MM.1S (cell line): Measurements from ENCODE around the gene ABCA1.
"Not testable (repeated sequence)": the region's sequence is repeated elsewhere in the genome, so short reads cannot be mapped to it uniquely, and the experiment has no call there.

Source experiments
- DNase-seq: peaks from one replicate; pipeline ENCODE4 v3.0.0-alpha.2; 2015
- H2AFZ ChIP-seq: fragments of 300-600 bp; sonication (generic); 2 replicates; pipeline ENCODE4 v1.6.0; 2016; ENCODE audit warnings: antibody characterized with exemption, low read length
- H3F3A ChIP-seq: fragments of 300-600 bp; sonication (generic); 2 replicates; pipeline ENCODE4 v1.6.1; 2016; ENCODE audit warnings: mild to moderate bottlenecking, antibody characterized with exemption, low read length, moderate library complexity, mixed read lengths; ENCODE audit not compliant: insufficient read depth
- H3K27ac ChIP-seq: fragments of 300-600 bp; sonication (generic); 2 replicates; pipeline ENCODE4 v1.5.1; 2016; ENCODE audit warnings: mild to moderate bottlenecking, low read length
- H3K27me3 ChIP-seq: fragments of 300-600 bp; sonication (generic); replicated peaks from 2 replicates; pipeline ENCODE4 v1.6.0; 2016; ENCODE audit warnings: low read length; ENCODE audit not compliant: insufficient read depth
- H3K36me3 ChIP-seq: fragments of 300-600 bp; sonication (generic); replicated peaks from 2 replicates; pipeline ENCODE4 v1.6.1; 2016; ENCODE audit warnings: mild to moderate bottlenecking, low read length, mixed read lengths; ENCODE audit not compliant: insufficient read depth
- H3K4me1 ChIP-seq: fragments of 300-600 bp; sonication (generic); 2 replicates; pipeline ENCODE4 v1.6.1; 2016; ENCODE audit warnings: low read length, mixed read lengths
- H3K4me2 ChIP-seq: fragments of 300-600 bp; sonication (generic); 2 replicates; pipeline ENCODE4 v1.6.0; 2016; ENCODE audit warnings: low read depth, low read length
- H3K4me3 ChIP-seq: fragments of 300-600 bp; sonication (generic); 2 replicates; pipeline ENCODE4 v1.5.1; 2016; ENCODE audit warnings: low read length, mixed read lengths
- H3K79me2 ChIP-seq: fragments of 300-600 bp; sonication (generic); 2 replicates; pipeline ENCODE4 v1.6.1; 2016; ENCODE audit warnings: mixed run types, low read length, mixed read lengths
- H3K9ac ChIP-seq: fragments of 300-600 bp; sonication (generic); 2 replicates; pipeline ENCODE4 v1.6.1; 2016; ENCODE audit warnings: low read length, mixed read lengths
- H3K9me2 ChIP-seq: fragments of 300-600 bp; sonication (generic); replicated peaks from 2 replicates; pipeline ENCODE4 v1.6.1; 2016; ENCODE audit warnings: mild to moderate bottlenecking, low read length, mixed read lengths; ENCODE audit not compliant: insufficient read depth
- H3K9me3 ChIP-seq: fragments of 300-600 bp; sonication (generic); replicated peaks from 2 replicates; pipeline ENCODE4 v1.6.1; 2016; ENCODE audit warnings: mild to moderate bottlenecking, low read length, mixed read lengths; ENCODE audit not compliant: insufficient read depth
- H4K20me1 ChIP-seq: fragments of 300-600 bp; sonication (generic); 2 replicates; pipeline ENCODE4 v1.6.1; 2016; ENCODE audit warnings: mild to moderate bottlenecking, low read length, moderate library complexity, mixed read lengths; ENCODE audit not compliant: insufficient read depth
- EZH2 ChIP-seq: fragments of 300-600 bp; sonication (generic); optimal IDR thresholded peaks from 2 replicates; pipeline ENCODE3; 2017; ENCODE audit warnings: low read depth, mild to moderate bottlenecking, antibody characterized with exemption, low read length, mixed read lengths
- EZH2phosphoT487 ChIP-seq: fragments of 300-600 bp; sonication (generic); IDR thresholded peaks from 2 replicates; pipeline ENCODE4 v1.6.1; 2018; ENCODE audit warnings: antibody characterized with exemption, low read length
- TF ChIP-seq, protein P1 (sequence below): fragments of 300-600 bp; sonication (generic); IDR thresholded peaks from 2 replicates; pipeline ENCODE4 v1.5.1; 2016; ENCODE audit warnings: antibody characterized with exemption, low read length, mixed read lengths

The ABCA1 gene

DNA sequence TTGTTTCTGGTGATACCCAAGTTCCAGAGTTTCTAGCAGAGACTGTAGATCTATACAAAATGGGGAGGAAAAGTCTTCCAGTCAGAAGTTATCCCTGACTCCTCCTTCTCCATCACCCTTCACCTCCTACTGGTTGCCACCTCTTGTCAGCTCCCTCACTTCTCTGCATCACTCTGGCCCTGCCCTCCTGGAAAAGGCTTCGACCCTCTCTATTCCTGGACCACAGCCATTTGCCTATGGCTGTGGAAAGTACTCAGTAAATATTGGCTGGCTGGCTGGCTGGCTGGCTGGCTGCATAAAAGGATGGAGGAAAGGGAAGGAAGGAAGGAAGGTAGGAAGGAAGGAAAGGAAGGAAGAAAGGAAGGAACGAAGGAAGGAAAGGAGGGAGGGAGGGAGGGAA, 32.7 kb upstream of the ABCA1 start:
- peaks cover 15% of the 10 kb centered on the region for H3K4me1 ChIP-seq
- H3K4me3 ChIP-seq, result no peak overlapping the region
- no peaks in the 10 kb centered on the region for H3K9me3 ChIP-seq
- H2AFZ ChIP-seq, result no peak overlapping the region
- H4K20me1 ChIP-seq, result no peaks in the 10 kb centered on the region
- no peaks in the 10 kb centered on the region for H3K79me2 ChIP-seq
- H3F3A ChIP-seq, result no peaks in the 10 kb centered on the region; the same call in 1 of the 2 replicates
- no peak for TF ChIP-seq EZH2phosphoT487
- TF ChIP-seq EZH2, result no peak
- TF ChIP-seq, protein P1, sequence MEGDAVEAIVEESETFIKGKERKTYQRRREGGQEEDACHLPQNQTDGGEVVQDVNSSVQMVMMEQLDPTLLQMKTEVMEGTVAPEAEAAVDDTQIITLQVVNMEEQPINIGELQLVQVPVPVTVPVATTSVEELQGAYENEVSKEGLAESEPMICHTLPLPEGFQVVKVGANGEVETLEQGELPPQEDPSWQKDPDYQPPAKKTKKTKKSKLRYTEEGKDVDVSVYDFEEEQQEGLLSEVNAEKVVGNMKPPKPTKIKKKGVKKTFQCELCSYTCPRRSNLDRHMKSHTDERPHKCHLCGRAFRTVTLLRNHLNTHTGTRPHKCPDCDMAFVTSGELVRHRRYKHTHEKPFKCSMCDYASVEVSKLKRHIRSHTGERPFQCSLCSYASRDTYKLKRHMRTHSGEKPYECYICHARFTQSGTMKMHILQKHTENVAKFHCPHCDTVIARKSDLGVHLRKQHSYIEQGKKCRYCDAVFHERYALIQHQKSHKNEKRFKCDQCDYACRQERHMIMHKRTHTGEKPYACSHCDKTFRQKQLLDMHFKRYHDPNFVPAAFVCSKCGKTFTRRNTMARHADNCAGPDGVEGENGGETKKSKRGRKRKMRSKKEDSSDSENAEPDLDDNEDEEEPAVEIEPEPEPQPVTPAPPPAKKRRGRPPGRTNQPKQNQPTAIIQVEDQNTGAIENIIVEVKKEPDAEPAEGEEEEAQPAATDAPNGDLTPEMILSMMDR, result no peak
- H3K9ac ChIP-seq, result no peak overlapping the region
- no peaks in the 10 kb centered on the region for H3K36me3 ChIP-seq
- no peaks in the 10 kb centered on the region for H3K9me2 ChIP-seq
- 0 out of 2 replicates have a peak, but pooled peaks cover 3% of the 10 kb centered on the region for H3K27me3 ChIP-seq
- no peak for DNase-seq
- no peak overlapping the region for H3K4me2 ChIP-seq
- no peak overlapping the region for H3K27ac ChIP-seq

DNA sequence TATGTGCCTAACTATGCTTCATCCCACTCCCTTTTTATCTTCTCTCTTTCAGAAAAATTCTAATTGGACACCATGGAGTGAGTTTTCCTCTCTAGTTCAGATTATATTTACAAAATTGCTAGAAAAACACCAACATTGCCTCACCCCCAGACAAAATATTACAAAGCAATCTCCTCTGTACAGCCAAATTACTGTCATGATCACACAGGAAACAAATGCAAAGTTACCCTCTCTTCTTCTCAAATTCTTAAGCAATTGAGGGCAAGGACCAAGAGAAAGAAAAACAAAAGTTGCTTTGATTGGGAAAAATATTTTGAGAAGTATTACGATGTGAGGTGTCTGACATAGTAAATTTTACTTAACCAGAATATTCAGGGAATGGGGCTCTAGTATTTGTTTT, 30.8 kb upstream of the ABCA1 start:
- no peak overlapping the region for H3K4me2 ChIP-seq
- H3K4me1 ChIP-seq, result peaks cover 15% of the 10 kb centered on the region
- H3K27ac ChIP-seq, result no peak overlapping the region
- TF ChIP-seq EZH2, result no peak
- H3K27me3 ChIP-seq, result 0 out of 2 replicates have a peak, but pooled peaks cover 3% of the 10 kb centered on the region
- no peaks in the 10 kb centered on the region for H4K20me1 ChIP-seq
- H3K79me2 ChIP-seq, result no peaks in the 10 kb centered on the region
- H3K36me3 ChIP-seq, result no peaks in the 10 kb centered on the region
- no peaks in the 10 kb centered on the region for H3K9me2 ChIP-seq
- H3K9ac ChIP-seq, result no peak overlapping the region
- no peak overlapping the region for H2AFZ ChIP-seq
- no peaks in the 10 kb centered on the region; the same call in 1 of the 2 replicates for H3F3A ChIP-seq
- H3K9me3 ChIP-seq, result no peaks in the 10 kb centered on the region
- DNase-seq, result no peak
- no peak overlapping the region for H3K4me3 ChIP-seq

DNA sequence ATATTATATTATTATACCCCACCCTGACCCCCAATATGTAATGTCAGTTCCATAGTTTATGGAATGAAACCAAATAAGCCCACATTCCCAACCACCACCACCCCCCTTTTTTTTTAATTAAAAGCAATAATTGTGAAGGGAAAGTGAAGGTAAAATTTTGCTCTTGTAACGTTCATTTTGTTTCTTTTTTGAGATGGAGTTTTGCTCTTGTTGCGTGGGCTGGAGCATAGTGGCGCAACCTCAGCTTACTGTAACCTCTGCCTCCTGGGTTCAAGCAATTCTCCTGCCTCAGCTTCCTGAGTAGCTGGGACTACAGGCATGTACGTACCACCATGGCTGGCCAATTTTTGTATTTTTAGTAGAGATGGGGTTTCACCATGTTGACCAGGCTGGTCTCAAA, 30.1 kb upstream of the ABCA1 start:
- not testable (repeated sequence) for H2AFZ ChIP-seq, H3K27me3 ChIP-seq, H3K9ac ChIP-seq, DNase-seq, H3K27ac ChIP-seq, H4K20me1 ChIP-seq, H3K9me3 ChIP-seq, H3K36me3 ChIP-seq, H3K9me2 ChIP-seq, H3K79me2 ChIP-seq, H3F3A ChIP-seq, H3K4me3 ChIP-seq, H3K4me2 ChIP-seq
- H3K4me1 ChIP-seq, result peaks cover 15% of the 10 kb centered on the region

DNA sequence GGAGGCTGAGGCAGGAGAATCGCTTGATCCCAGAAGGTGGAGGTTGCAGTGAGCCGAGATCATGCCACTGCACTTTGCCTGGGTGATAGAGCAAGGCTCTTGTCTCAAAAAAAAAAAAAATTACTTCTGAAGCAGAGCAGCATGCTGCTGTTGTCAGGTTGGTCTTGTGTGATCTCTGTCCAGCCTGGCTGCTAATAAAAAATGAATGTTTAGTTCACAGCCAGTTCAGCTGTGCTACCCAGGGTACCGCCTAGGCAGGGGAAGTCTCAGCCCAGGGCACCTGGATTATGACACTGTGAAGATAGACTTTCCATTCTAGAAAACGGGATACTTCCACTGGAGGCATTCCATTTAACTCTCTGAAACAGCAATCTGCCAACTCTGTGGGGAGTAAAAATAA, 23.5 kb upstream of the ABCA1 start:
- no peak overlapping the region for H2AFZ ChIP-seq
- no peak overlapping the region for H3K27ac ChIP-seq
- H3K9ac ChIP-seq, result no peak overlapping the region
- H3K4me3 ChIP-seq, result no peak overlapping the region
- no peaks in the 10 kb centered on the region for H3F3A ChIP-seq
- TF ChIP-seq, protein P1, result no peak
- no peak for TF ChIP-seq EZH2phosphoT487
- TF ChIP-seq EZH2, result no peak
- no peak for DNase-seq
- H3K36me3 ChIP-seq, result no peaks in the 10 kb centered on the region
- H3K27me3 ChIP-seq, result no peaks in the 10 kb centered on the region
- no peaks in the 10 kb centered on the region for H3K9me3 ChIP-seq
- H3K4me1 ChIP-seq, result no peaks in the 10 kb centered on the region
- H3K4me2 ChIP-seq, result no peak overlapping the region
- H3K9me2 ChIP-seq, result no peaks in the 10 kb centered on the region
- no peaks in the 10 kb centered on the region for H3K79me2 ChIP-seq
- H4K20me1 ChIP-seq, result no peaks in the 10 kb centered on the region
